NT2/D1 (cell line): ENCODE data around the gene PGC.

Experiments
- DNase-seq: peaks from one replicate; pipeline ENCODE4 v3.0.0-alpha.2; 2011; ENCODE audit warnings: low read depth, low spot score
- H3K27me3 ChIP-seq: 2 replicates; pipeline ENCODE4 v1.6.0; 2011; ENCODE audit warnings: mild to moderate bottlenecking; ENCODE audit not compliant: insufficient read length, insufficient read depth
- H3K36me3 ChIP-seq: 2 replicates; pipeline ENCODE4 v1.6.1; 2011; ENCODE audit warnings: mild to moderate bottlenecking, low read length, mixed read lengths; ENCODE audit not compliant: insufficient read depth, insufficient read length
- H3K4me1 ChIP-seq: 2 replicates; pipeline ENCODE4 v1.5.1; 2011; ENCODE audit not compliant: insufficient read depth, insufficient read length
- H3K4me3 ChIP-seq: 2 replicates; pipeline ENCODE4 v1.5.1; 2011; ENCODE audit warnings: low read depth; ENCODE audit not compliant: insufficient read length
- H3K9ac ChIP-seq: 2 replicates; pipeline ENCODE4 v1.6.0; 2011; ENCODE audit warnings: low read depth; ENCODE audit not compliant: insufficient read length
- H3K9me3 ChIP-seq: 2 replicates; pipeline ENCODE4 v1.5.1; 2011; ENCODE audit warnings: mild to moderate bottlenecking, low read length; ENCODE audit not compliant: insufficient read depth
- SUZ12 ChIP-seq: IDR thresholded peaks from 2 replicates; pipeline ENCODE4 v1.6.1; 2011; ENCODE audit not compliant: insufficient read length, insufficient read depth; ENCODE audit errors: extremely low read depth
- YY1 ChIP-seq: IDR thresholded peaks from 2 replicates; pipeline ENCODE4 v1.6.1; 2011; ENCODE audit not compliant: insufficient read length, insufficient read depth
- ZNF274 ChIP-seq: IDR thresholded peaks from 2 replicates; pipeline ENCODE4 v1.6.1; 2011; ENCODE audit warnings: mild to moderate bottlenecking, low read depth, low read length

PGC gene

GRCh38 chr6:41731561-41732086 lies 15.6 kb downstream of the PGC start:
- TF ChIP-seq SUZ12 (no peak), ZNF274 (no peak), YY1 (no peak)
- no peak for DNase-seq
- peaks cover 10% of the 10 kb centered on the region for H3K4me1 ChIP-seq

GRCh38 chr6:41730531-41731436 lies 16.4 kb downstream of the PGC start:
- peaks cover 7% of the 10 kb centered on the region for H3K4me1 ChIP-seq
- H3K9me3 ChIP-seq, result no peaks in the 10 kb centered on the region
- no peak overlapping the region for H3K9ac ChIP-seq
- H3K27me3 ChIP-seq, result peaks cover 6% of the 10 kb centered on the region
- TF ChIP-seq ZNF274 (no peak), SUZ12 (no peak), YY1 (no peak)
- H3K4me3 ChIP-seq, result no peak overlapping the region
- H3K36me3 ChIP-seq, result no peaks in the 10 kb centered on the region
- DNase-seq, result no peak

More at GRCh38 chr6:41731561-41732086, 15.6 kb downstream of the PGC start:
- Histone ChIP-seq H3K36me3 (no peaks in the 10 kb centered on the region), H3K9ac (no peak overlapping the region), H3K4me3 (no peak overlapping the region), H3K27me3 (peaks cover 6% of the 10 kb centered on the region), H3K9me3 (no peaks in the 10 kb centered on the region)

GRCh38 chr6:41729624-41730023 lies 17.6 kb downstream of the PGC start:
- TF ChIP-seq ZNF274 (no peak), YY1 (no peak), SUZ12 (no peak)
- no peaks in the 10 kb centered on the region for H3K9me3 ChIP-seq
- no peak for DNase-seq
- no peaks in the 10 kb centered on the region for H3K36me3 ChIP-seq
- H3K4me1 ChIP-seq, result peaks cover 9% of the 10 kb centered on the region
- H3K9ac ChIP-seq, result no peak overlapping the region
- no peak overlapping the region for H3K4me3 ChIP-seq
- H3K27me3 ChIP-seq, result peaks cover 6% of the 10 kb centered on the region

- Histone ChIP-seq H3K27me3 (peaks cover 6% of the 10 kb centered on the region), H3K9me3 (no peaks in the 10 kb centered on the region), H3K9ac (no peak overlapping the region), H3K4me3 (no peak overlapping the region), H3K4me1 (peaks cover 12% of the 10 kb centered on the region), H3K36me3 (no peaks in the 10 kb centered on the region)
- DNase-seq, result no peak
- no peak for TF ChIP-seq SUZ12
- no peak for TF ChIP-seq YY1
- TF ChIP-seq ZNF274, result no peak
These were observed 18.2 kb downstream of the PGC start for GRCh38 chr6:41728954-41729353.

GRCh38 chr6:41728073-41728936 lies 18.9 kb downstream of the PGC start:
- TF ChIP-seq ZNF274, result no peak
- TF ChIP-seq SUZ12, result no peak
- no peak for TF ChIP-seq YY1
- Histone ChIP-seq H3K9me3 (no peaks in the 10 kb centered on the region), H3K4me1 (peaks cover 16% of the 10 kb centered on the region), H3K27me3 (peaks cover 6% of the 10 kb centered on the region), H3K36me3 (no peaks in the 10 kb centered on the region), H3K9ac (no peak overlapping the region), H3K4me3 (no peak overlapping the region)
- no peak for DNase-seq

GRCh38 chr6:41727705-41728072 lies 19.5 kb downstream of the PGC start:
- no peak for DNase-seq
- Histone ChIP-seq H3K27me3 (peaks cover 6% of the 10 kb centered on the region), H3K4me1 (peaks cover 18% of the 10 kb centered on the region), H3K9ac (no peak overlapping the region), H3K4me3 (no peak overlapping the region), H3K36me3 (no peaks in the 10 kb centered on the region), H3K9me3 (no peaks in the 10 kb centered on the region)
- no peak for TF ChIP-seq ZNF274
- no peak for TF ChIP-seq SUZ12
- TF ChIP-seq YY1, result no peak
